GM13976 (cell line): ENCODE results near the gene TPM1.

Experiments used
- DNase-seq: peaks from one replicate; pipeline ENCODE4 v3.0.0; 2012; ENCODE audit warnings: low spot score
- CTCF ChIP-seq: IDR thresholded peaks from 2 replicates; pipeline ENCODE4 v1.5.1; 2012; ENCODE audit warnings: borderline replicate concordance, mild to moderate bottlenecking; ENCODE audit not compliant: insufficient read depth; ENCODE audit errors: extremely low read depth, missing control alignments, control extremely low read depth
- in situ Hi-C: fragments of 300-500 bp; cut with MboI; formaldehyde crosslinking; loops from one replicate; pipeline ENCODE4 v1.12.0; 2022; ENCODE audit warnings: low sequenced_read_pairs, mixed read lengths, inconsistent platforms; ENCODE audit not compliant: unreplicated experiment

TPM1 gene

DNA sequence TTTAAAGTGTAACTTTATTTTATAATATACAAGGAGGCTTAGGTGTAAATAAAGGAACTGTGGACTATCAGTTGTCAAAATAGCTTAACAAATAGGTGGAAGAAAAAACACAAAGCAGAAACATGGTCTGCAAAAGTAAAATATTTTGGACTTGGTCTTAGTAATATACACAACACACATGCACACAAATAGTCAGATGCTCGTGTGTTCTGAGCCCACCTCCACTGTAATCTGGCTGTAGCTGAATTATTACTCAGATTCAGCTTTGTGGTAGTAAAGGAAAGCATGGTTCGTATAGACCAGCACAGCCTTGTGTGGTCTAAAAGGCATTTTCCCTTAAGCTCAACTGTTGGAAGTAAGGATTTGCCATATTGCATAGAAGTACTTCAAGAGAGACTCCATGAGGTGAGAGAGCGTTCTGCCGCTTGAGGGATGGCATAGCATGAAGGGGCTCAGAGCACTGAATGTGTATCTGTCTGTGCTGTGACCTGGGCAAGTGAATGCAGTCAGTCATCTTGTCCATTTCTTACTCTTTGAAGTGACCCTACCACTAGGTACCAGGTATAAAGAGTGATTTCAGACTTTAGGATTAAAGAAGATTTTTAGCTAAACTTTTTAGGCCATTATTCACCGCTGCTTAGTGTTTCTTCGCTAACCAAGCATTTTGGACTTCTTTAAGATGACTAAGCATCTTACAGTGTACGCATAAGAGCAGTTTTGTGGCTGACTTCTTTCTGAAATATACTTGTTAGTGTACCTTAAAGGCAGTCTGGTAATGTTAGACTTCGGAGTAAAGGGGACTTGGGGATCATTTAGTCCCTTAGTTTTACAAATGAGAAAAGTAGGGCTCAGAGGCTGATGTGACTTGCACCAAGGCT lies 15.2 kb downstream of the TPM1 start:
- in situ Hi-C loops = no loop called here
- no peak for TF ChIP-seq CTCF

DNA sequence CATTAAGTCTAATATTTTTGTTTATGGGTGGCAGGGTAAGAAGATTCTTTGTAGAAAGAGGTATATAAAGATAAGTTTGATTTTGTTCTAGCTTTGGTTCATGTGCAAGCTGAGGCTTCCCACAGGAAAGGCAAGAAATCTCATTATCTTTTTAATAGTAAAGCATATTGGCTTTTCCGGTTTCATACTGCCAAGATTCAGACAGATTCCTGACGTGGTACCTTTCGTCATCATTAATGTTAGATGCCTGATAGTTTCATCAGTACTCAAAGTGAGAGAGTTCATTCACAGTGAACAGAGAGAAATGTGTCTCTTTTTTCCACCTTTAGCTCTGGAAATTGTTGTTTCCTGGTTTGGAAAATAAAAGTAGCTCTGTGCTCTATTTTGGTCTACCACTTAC lies 16.5 kb downstream of the TPM1 start:
- TF ChIP-seq CTCF = no peak
- in situ Hi-C loops = no loop called here
- no peak for DNase-seq

More for the DNA sequence above, 15.2 kb downstream of the TPM1 start:
- no peak for DNase-seq

DNA sequence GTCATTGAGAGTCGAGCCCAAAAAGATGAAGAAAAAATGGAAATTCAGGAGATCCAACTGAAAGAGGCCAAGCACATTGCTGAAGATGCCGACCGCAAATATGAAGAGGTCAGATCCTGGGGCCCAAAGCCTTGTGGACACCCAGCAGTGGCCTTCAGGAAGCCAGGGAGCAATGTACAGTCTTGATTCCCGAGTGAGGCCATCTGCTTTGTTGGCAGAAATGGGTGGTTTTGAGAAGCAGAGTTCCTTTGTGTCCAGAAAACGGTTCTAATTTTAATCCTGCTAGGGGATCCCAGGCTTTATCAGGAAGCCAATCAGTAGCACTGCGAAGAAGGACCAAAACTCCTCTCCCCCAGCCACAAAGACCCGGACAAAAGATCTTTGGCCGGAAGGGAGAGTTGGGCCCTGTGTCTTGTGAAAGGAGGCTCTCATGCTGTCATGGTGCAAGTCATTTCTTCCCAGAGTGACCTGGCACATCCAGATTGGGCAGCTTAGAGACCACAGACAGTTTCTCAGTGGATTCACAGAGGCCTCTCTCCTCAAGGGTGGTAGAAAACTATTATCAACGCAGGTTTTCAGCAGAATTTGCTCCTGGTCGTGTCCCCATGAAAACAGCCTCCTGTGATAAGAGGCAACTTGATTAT lies 17.1 kb downstream of the TPM1 start:
- in situ Hi-C loops = no loop called here

DNA sequence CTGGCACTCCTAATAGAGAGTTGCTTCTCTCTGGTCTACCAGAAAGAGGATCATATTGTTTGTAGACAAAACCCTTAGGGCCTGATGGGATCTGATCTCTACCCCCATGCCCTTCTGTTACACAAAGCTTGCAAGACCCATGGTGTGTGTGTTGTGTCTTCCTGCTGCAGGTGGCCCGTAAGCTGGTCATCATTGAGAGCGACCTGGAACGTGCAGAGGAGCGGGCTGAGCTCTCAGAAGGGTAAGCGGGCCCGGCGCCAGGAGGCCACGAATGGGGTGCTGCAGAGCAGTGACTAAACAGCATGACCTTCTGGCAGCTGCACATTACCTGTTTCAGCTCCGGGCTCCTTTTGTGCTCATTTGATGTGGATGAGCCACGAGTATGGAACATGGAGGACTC lies 18.2 kb downstream of the TPM1 start:
- in situ Hi-C loops = no loop called here
- DNase-seq = no peak
- TF ChIP-seq CTCF = no peak

More for the DNA sequence above, 17.1 kb downstream of the TPM1 start:
- no peak for TF ChIP-seq CTCF
- DNase-seq = no peak

GRCh38 chr15:63061975-63062374 lies 19.4 kb downstream of the TPM1 start:
- no peak for DNase-seq
- in situ Hi-C loops = no loop called here

More at GRCh38 chr15:63061975-63062374, 19.4 kb downstream of the TPM1 start:
- TF ChIP-seq CTCF = no peak
